Right ventricle myocardium superior (tissue), 1 donor: Measurements from ENCODE around the gene RPLP2. TPM values are rescaled to one million over a fixed set of nuclear protein-coding genes. Genes with fewer than 3 reads are reported as not detected.

ENCODE experiments used
- ATAC-seq: fragments of 200-7000 bp; cut with Tn5 transposase; one replicate; pipeline ENCODE4 v1.9.1; 2020; ENCODE audit warnings: mild to moderate bottlenecking; ENCODE audit not compliant: poor library complexity
- DNase-seq: peaks from one replicate; pipeline ENCODE4 v3.0.0-alpha.2; 2020
- intact Hi-C: fragments of 100-400 bp; cut with DNase I; formaldehyde crosslinking; loops from one replicate; pipeline ENCODE4 v1.11.2; 2022
- total RNA-seq: library from RNA; stranded (reverse); fragmentation: NEBNext Ultra II Directional; extraction: Animal tissue kit (Norgen Biotek cat#: 25700); gene quantifications from one replicate; pipeline ENCODE4 v1.2.1, GENCODE V29; 2021
- donor health status: DM: no; HTN: yes; CAD: no; lungs with severe emphysema.

The RPLP2 gene
- total RNA-seq, 1 donor from 2014 or later: 982 TPM

- intact Hi-C loops: no loop called here
- DNase-seq (peak; percentile 90), ATAC-seq (peak; percentile 55)
These were observed 20.7 kb downstream of the RPLP2 start for GRCh38 chr11:830295-831117.

DNA sequence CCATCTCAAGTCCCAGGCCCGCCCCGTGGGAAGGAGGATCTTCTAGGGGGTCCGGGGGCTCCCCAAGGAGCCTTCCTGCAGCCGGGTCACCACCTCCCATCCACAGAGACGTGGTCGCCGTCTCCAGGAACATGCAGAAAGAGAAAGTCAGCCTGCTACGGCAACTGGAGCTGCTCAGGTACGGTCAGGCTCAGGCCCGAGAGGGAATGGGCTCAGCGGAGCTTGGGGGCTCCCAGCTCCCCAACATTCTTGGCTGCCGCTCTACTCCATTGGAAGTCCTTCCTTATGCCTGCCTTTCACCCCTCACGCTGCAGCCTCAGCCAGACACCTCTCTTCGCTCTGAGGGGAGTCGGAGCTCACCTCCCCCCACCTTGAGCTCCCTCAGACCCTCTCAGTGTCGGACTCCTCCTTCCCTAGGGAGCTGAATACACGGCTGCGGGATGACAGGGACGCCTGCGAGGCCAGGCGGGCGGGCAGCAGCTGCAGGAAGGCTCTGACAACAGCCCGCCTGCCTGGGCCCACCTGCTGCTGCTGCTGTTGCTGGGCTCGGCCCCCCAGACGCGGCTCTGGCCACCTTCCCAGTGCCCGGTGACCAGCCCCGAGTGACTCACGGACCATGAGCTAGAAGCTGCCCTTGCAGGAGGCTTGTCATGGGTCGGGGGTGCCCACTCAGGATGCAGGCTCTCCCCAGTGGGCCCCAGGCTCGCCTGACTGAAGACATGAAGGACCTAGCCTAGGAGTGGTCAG, 21.5 kb downstream of the RPLP2 start:
- no peak for ATAC-seq
- DNase-seq: no peak
- intact Hi-C loops: no loop called here

DNA sequence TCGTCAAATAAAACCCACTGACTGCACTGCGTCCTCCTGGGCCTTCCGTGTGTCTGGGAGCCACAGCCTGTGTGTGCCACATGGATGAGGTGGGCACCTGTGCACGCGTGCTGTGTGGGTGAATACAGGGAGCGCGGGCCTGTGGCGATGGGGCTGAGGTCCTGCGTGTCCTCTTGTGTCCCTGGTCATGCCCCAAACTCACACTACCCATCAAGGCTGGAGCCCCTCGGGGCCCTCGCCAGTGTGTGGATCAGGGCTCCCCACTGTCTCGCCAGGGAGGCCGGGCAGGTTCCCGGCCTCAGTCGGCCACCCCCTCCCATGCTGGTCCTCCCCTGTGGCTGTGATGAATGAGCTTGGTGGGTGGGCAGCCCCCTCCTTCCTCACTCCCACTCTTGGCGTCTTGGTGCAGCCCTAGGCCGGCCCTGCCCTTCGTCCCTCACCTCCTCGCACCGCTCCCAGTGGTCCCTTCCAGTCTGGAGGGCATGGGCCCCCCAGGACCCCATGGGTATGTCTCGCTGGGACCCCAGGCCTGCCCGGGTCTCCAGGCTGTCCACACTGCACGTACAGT, 22.3 kb downstream of the RPLP2 start:
- ATAC-seq (no peak), DNase-seq (no peak)
- intact Hi-C loops: no loop called here

DNA sequence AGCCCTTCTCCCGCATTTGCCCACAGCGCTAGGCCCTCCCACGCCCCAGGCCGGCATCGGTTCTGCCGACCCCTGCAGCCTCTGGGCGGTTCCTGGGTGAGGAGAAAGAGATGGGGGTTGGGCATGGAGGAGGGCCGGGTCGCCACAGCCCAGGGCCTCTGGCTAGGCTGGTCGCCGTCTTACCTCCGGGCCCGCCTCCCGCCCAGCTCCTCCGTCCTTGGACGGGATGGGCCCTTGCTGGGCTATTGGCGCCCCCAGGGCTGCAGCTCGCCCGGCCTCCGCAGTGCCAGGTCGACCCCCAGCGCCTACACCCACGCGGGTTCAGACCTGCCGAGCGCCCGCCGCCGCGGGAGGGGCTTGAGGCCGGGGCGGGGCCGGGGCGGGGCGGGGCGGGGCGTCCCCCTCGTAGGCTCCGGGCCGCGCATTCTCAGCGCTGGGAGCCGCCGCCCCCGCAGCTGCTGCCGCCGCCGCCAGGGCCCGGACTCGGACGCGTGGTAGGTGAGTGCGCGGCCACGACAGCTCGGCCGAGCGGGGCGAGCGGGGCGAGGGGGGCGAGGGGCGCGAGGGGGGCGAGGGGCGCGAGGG, 22.9 kb downstream of the RPLP2 start, which contains the start of gene CD151:
Gene CD151, plus strand, starts transcription at position 424 of the 585 bp plus-strand sequence. CDS start 3,118 bp downstream, outside the sequence.
- ATAC-seq: peak; percentile 38
- intact Hi-C loops: no loop called here
- DNase-seq: peak; percentile 62

DNA sequence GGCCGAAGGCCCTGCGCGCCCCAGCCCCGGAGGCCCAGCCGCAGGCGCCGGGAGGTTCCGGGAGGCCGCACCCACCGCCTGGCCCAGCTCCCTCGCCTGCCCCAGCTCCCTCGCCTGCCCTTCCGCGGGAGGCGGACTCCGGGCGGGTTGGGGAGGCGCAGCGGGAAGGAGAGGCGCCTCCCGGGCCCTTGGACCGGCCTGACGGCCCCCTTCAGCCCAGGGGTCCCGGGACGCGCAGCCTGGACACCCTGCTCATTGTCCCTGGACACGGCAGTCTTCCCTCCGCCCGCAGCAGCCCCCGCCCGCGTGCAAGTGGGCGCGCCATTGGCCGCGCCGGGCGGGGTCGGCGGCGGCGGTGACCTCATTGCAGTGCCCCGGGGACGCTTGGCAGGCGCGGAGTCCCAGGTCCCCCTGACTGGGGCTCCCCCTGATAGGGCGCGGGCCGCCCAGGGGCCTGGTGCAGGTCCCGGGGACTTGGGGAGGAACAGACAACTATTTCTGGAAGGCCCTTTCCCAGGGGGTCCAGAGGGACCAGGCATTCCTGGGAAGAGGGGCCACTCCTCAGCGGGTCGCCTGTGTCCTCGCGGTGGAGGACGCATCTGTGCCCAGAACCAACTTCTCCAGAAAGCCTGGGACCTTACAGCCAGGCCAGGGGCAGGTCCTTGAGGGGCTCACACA, 23.5 kb downstream of the RPLP2 start:
- intact Hi-C loops: no loop called here
- peak; percentile 11 for ATAC-seq
- DNase-seq: peak; percentile 78

- ATAC-seq (no peak), DNase-seq (no peak)
- intact Hi-C loops: no loop called here
These were observed 24.1 kb downstream of the RPLP2 start for GRCh38 chr11:833849-834311.

DNA sequence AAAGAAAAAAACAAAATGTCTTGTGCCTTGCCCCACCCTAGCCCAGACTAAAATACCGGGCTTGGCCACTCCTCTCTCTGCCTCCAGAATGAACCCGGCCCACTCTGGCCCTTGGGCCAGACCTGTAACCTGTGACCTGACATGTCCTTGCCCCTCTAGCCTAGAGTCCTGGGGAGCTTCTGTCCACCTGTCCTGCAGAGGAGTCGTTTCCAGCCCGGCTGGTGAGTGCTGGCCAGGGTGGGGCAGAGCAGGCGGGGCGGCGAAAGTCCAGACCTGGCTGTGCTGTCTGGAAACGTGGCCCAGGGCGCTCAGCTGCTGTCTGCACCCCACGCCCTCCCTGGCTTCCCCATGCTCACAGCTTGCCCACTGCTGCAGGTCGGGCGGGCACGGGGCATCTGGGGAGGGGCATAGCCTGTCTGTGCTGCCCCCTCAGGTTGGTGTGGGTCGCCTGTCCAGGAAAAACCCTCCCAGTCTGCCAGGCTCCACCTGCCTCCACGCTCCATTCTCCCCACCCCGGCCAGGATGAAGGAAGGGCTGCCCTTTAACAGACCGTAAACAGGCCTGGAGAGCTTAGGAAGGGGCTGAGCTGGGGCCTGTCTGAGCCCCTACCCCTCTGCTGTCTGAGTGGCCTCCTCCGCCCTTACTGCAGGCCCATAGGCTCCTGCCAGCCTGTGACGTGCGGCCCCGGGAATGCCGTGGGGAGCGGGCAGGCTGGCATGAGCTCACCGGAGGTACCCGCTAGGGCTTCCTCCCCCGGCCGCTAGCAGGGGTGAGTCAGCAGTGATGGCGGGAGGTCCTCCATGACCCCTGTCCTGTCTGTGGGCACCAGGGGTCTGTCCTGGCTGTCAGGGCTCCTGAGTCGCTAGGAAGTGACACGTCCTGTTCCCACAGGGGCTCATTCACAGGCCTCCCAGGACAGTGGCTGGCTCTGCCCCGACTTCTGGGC, 24.9 kb downstream of the RPLP2 start:
- DNase-seq: peak; percentile 87

GRCh38 chr11:836274-836673, 26.5 kb downstream of the RPLP2 start:
- no peak for DNase-seq
- intact Hi-C loops: no loop called here
- ATAC-seq: no peak

More for the DNA sequence above, 24.9 kb downstream of the RPLP2 start:
- peak; percentile 55 for ATAC-seq
- intact Hi-C loops: no loop called here

GRCh38 chr11:836700-837099, 26.9 kb downstream of the RPLP2 start:
- ATAC-seq (no peak), DNase-seq (no peak)
- intact Hi-C loops: no loop called here

- ATAC-seq (no peak), DNase-seq (no peak)
- intact Hi-C loops: no loop called here
These were observed 27.6 kb downstream of the RPLP2 start for GRCh38 chr11:837189-837989.

DNA sequence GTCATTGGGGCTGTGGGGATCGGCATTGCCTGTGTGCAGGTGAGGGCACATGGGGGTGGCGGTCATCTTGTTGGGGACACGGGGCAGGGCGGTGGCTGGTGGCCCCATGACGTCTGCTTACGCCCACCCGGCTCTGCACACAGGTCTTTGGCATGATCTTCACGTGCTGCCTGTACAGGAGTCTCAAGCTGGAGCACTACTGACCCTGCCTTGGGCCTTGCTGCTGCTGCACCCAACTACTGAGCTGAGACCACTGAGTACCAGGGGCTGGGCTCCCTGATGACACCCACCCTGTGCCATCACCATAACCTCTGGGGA, 28.2 kb downstream of the RPLP2 start:
- intact Hi-C loops: no loop called here
- DNase-seq (no peak), ATAC-seq (no peak)

GRCh38 chr11:838441-839279, 28.9 kb downstream of the RPLP2 start:
- no peak for ATAC-seq
- intact Hi-C loops: no loop called here
- DNase-seq: no peak

DNA sequence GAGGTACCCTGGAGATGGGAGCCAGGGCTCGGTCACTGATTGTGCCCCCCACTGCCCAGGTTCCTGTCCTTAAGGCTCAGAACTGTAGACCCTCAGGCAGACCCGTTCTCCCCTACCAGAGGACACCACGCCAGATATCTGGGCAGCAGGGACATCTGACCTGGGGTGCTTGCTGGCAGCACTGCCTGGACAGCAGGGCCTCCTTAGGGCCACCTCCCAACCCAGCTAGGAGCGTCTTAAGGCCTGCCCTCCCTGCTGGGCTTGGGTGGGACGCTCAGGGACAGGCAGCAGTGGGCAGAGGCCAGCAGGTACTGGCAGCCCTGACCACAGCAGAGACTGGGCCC, 29.5 kb downstream of the RPLP2 start:
- DNase-seq (no peak), ATAC-seq (no peak)
- intact Hi-C loops: no loop called here

GRCh38 chr11:839875-840617, 30.3 kb downstream of the RPLP2 start:
- no peak for DNase-seq
- no peak for ATAC-seq
- intact Hi-C loops: no loop called here

DNA sequence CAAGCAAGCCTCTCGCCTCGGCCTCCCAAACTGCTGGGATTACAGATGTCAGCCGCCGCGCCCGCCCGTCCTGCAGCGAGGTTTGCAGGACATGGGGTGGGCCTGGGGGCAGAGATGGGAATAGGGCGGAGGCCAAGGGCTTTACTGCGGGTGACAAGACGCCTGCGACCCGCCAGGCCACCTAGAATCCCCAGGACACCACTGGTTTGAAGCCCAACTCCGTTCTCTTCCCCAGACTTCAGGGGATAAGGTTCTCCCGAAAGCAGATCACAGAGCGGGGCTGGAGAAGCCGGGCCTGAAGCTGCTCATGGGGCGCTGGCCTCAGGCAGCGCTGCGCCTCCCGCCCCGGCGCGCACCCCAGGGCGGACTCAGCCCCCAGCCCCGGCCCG, 32.2 kb downstream of the RPLP2 start:
- intact Hi-C loops: no loop called here
- DNase-seq (no peak), ATAC-seq (peak; percentile 0)
